Stimulated activated CD4-positive, alpha-beta T cell treated with anti-CD3 and anti-CD28 coated beads, Interleukin-12 subunit alpha, Interleukin-12 subunit beta, amount 100 ng/mL, for 24 hours (primary cell): ENCODE data around the gene RIPOR3.

Experiments
- DNase-seq, 2 experiments: peaks; one replicate each; pipeline ENCODE4 v3.0.0-alpha.2; 2020; ENCODE audit warnings: low read depth in 2 of 2

The RIPOR3 gene

GRCh38 chr20:50690650-50691572, at the start of gene RIPOR3:
TSS of gene RIPOR3 (minus strand) at chr20:50691542. CDS start at chr20:50691128, 414 bp downstream.
- no peak for DNase-seq

- no peak for DNase-seq
Measured at GRCh38 chr20:50737352-50737751, 46.0 kb upstream of the RIPOR3 start.

GRCh38 chr20:50735813-50736212, 44.5 kb upstream of the RIPOR3 start:
- DNase-seq: no peak

DNA sequence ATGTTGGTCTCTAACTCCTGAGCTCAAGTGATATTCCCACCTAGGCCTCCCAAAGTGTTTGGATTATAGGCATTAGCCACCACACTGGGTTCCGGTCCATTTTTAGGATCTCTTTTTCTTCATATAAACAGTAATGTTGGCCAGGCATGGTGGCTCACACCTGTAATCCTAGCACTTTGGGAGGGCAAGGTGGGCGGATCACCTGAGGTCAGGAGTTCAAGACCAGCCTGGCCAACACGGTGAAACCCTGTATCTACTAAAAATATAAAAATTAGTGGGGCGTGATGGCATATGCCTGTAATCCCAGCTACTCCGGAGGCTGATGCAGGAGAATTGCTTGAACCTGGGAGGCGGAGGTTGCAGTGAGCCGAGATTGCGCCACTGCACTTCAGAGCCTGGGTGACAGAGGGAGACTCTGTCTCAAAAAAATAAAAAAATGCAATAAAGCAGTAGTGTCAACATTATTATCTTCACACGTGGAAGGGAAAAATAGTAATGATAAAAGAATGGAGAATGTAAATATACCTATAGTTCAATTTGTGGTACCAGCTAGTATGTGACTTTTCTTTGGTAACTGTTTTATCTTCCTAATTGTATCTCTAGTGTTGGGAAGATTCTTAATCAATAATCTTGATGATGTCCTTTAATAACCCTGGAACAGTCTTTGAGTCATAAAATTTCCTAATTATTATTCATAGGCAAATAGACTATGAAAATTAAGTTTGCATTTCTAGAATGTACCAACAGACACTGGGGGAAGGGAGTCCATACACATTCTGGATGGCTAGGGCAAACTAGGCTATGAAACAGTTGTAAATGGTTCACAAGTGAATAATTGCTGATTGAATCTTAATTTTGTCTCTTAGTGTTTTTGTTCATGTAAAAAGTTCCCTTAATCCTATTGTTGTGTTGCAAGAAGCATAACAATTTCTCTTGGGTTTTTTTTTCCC, 43.7 kb upstream of the RIPOR3 start:
- no peak for DNase-seq

DNA sequence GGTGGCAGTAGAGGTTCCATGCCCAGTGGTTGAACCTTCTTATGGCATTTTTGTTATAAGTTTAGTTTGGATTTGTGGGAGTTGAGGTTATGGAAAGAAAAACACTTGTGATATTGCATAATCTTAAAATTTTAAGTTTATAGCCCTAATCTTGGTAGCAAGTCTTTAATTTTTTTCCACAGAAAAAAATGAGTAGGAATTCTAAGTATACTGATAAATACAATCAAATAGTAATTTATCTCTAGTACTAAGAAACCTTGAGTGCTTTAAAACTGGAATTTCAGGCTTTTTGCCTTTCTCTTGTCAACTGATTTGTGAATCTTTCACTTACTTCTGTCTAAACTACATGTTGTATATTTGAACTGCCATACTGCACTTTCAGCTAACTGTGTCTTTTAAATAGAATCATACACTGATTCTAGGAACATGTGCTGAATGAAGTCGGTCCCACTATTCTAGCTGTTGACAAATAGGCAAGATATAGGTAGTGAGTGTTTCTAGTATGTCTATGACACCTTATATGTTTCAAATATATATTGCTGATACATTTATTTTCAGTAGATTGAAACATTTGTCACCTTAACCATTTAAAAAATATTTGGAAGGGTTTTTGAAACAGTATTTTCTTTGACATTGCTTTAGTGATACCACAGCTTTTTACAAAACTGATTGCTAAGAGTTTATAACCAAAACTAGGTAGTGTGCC, 42.5 kb upstream of the RIPOR3 start:
- DNase-seq: no peak

- no peak for DNase-seq
Measured at GRCh38 chr20:50731930-50732690, 40.8 kb upstream of the RIPOR3 start.

GRCh38 chr20:50731055-50731929, 40.0 kb upstream of the RIPOR3 start, which contains the start of gene PARD6B:
TSS of gene PARD6B (plus strand) at chr20:50731580. CDS start at chr20:50731787, 207 bp downstream.
- peak; percentile 98 to 99 for DNase-seq

DNA sequence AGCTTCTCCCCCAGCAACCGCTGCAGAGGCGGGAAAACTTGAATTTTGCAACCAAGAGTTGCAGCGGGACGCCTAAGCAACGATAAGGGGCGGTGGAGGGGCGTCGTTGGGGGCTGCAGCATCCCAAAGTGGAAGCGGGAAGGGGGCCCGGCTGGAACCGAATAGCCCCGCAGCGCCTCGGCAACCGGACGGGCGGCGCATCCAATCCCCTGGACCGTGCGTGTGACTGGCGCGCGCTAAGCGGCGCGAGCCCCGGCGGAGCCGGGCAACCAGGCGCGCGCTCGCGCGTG, 39.4 kb upstream of the RIPOR3 start:
- DNase-seq: no peak

DNA sequence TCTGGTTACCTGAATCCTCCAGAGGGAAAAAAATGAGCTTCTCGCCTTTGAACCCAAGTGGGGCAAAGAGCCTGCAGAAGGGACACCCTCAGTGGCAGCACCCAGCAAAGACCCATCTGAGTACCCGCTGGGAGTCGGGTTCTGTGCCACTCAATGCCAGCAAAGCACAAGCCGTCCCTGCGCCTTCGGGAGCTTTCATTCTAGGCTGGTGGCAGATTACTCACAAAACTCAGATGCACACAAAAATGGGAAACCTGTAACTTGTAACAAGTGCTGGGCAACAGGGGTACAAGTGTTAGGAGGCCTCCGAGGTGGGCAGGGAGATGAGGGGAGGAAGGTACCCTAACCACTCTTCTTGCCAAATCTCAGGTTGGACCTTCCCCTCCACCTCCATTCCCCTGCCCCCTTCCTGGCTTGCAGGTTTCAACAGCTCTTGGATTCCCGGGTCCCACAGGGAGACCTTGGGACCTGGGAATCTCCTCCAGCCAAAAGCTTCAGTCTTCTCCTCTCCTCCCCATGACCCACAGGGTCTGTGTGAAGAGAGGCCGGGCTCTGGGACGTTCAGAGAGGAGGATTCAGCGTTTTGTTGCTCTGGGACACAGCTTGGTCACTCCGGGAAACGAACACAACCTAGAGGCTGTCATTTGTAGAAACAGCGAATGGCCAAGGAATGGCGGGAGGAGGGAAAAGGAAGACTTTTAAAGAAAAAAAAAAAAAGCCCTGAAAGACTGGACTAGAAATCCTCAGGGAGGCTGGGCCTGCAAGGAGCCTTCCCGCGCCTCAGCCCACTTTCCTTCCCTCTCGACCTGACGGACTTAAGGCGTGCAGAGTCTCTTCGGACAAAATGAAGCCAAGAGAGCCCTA, 38.8 kb upstream of the RIPOR3 start:
- DNase-seq: no peak

DNA sequence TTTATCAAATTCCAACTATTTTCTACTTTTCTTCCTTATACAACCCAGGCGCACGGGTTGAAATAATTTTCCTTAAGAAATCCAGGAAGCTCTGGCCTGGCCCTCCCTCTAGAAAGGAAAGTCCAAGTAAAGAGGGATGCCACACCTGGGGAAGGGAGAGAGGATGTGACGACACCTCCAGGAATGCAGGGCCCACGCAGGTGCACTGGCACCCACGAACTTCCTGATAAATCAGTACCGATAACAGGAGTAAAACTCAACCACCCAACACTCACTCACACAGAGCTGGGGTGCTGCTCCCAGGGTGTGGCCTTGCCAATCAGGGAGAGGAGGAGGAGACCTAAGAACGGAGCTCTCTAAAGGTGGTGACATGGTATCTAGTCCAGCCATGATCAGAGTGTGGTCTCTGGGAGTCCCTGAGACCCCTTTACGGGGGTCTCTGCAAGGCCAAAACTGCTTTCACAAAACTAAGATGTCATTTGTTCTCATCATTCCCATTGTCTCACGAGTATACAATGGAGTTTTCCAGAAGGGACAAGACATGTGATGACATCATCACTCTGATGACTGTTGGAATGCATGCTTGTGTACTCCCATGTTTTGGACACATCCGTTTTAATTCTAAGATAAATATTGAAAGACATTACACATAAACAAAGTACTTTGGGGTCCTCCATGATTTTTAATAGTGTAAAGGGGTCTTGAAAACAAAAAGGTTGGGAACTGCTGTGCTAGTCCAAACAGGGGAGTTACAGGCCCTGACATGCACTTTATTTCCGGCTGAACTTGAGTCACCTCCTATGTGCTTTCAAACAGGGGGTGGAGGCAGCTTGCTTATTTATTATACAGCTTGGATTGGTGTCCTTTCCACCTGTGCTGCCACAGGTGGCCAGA, 37.9 kb upstream of the RIPOR3 start:
- DNase-seq: no peak

DNA sequence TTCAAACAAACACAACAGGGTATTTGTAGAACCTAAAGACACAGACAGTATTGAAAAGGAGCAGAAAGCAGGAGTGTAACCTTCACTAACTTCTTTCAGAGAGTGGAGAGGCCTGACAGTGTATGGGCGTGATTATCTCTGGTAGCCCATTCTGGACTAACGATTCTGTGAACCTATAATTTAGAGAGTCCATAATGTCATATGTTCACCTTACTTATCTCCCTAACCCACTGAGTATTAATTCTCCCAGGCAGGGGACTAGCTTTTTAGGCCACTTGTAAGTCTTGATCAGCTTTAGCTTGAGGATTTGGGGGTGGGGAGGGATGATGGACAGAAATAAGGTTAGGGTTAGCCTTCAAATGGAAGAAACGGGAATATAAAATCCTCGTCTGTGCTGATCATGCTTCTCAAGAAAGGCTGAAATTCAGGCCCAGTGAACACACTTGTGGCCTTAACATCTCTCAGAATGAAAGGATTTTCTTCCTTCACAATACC, 37.2 kb upstream of the RIPOR3 start:
- no peak for DNase-seq

DNA sequence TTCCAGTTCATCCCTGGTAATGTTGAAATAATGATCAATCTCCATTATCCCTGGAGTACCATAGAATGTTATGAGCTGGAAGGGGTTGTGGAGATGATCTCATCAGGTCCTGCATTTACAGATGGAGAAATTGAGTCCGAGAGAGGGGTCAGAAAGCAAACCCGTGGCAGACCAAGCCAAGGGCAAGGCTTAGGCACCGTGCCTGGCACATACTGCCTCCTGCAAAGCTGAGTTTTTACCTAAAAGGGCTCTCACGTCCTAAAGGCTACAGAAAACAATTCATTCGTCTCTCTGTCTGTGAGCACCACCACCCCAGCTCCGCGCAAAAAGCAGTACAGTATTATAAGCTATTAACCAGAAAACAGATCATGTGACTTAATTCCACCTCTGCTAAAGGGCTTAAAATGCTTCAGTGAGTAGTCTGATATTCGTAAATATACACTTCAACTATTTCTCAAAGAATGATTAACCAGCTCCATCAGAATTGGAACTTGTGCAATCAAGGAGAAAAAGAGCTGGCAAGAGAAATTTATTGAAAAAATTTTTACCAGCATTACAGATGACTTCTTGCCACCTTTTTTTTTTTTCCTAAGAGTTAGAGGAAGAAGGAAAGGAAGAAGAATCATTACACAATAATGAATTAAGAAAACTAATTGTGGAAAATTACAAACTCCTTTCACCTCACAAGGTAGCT, 36.6 kb upstream of the RIPOR3 start:
- DNase-seq: no peak

GRCh38 chr20:50726955-50727791, 35.8 kb upstream of the RIPOR3 start:
- DNase-seq: no peak

- DNase-seq: no peak
Measured at GRCh38 chr20:50725724-50726005, 34.3 kb upstream of the RIPOR3 start.

DNA sequence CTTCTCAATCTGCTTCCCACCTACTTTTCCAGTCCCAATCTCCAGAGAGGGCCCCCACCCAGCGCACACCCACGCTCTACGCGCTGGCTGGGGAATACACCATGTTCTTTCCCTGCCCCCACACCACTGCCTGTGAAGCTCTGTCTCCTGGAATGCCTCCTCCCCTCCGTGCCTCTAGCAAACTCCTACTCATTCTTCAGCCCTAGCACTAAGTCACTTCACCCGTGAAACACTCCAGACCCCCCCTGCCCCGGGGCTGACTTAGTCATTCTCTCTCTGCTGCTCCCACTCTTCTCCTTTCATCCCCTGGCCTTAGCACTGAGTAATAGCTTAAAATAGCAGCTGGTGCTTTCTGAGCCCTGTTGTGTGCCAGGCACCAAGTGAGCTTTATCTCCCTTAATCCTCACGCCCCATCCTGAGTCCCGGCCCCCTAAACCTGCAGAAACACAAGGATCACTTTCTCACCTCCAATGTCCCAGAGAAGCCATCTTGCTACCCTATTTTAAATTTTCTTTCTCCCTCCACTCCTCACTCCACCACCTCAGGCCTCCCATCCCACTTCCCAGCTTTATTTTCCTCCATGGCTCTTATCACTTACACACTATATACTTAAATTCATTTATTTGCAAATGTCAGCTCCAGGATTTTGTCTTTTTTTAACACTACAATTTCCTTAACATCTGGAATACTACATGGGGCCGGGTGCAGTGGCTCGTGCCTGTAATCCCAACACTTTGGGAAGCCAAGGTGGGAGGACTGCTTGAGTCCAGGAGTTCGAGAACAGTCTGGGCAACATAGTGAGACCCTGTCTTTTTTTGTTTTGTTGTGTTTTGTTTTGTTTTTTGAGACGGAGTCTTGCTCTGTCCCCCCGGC, 33.7 kb upstream of the RIPOR3 start:
- DNase-seq: peak; percentile 67 to 76
